ENCODE measurements around the gene ABCF2. TPM values are rescaled to one million over a fixed set of nuclear protein-coding genes. Genes with fewer than 3 reads are reported as not detected.

The ABCF2 gene
- 27.1 and 30.2 TPM in 2 replicates for total RNA-seq
- total RNA-seq (2013) = 21.4 TPM
- 12.5 and 16.1 TPM in 2 replicates for polyA plus RNA-seq
- polyA minus RNA-seq = 22.7 and 24.3 TPM in 2 replicates

GRCh38 chr7:151226875-151227782 is at the start of gene ABCF2:
Gene ABCF2, minus strand, starts transcription at chr7:151227205. Its CDS starts 747 bp downstream, at chr7:151226458.
- DNase-seq (peak; percentile 97), ATAC-seq (ENCODE audit: low read depth) (peak; percentile 99)
- WGBS (ENCODE audit: insufficient coverage) = under 1% methylated on average over 64 of the region's 68 CpGs
- H2AFZ ChIP-seq (ENCODE audit: insufficient read depth, low read depth, low read length, poor library complexity, severe bottlenecking) = peak within 1 kb of the TSS; percentile 99
- Mint-ChIP-seq H3K9me3 (ENCODE audit: insufficient read depth) (no peaks in the 10 kb centered on the region), H3K4me3 (peak within 1 kb of the TSS; percentile 95), H3K27ac (peak within 1 kb of the TSS; percentile 92), H3K27me3 (no peaks in the 10 kb centered on the region), H3K4me1 (peaks cover 48% of the 10 kb centered on the region)
- H3K4me3 ChIP-seq (ENCODE audit: control extremely low read depth in 1 of 5, extremely low read depth in 1 of 5, insufficient read depth in 1 of 5, low read depth in 2 of 5, low read length in 4 of 5) = peak within 1 kb of the TSS; percentile 60 to 97 (median 81)
- POLR2A ChIA-PET = interaction anchor here (0.6 to 1.4 kb wide), 11 partner anchors 9 to 1751 kb away, joined by 3 to 13 read pairs (median 3); partner anchors contain the start of genes ABCB8 and NUB1
- H3K79me2 ChIP-seq (ENCODE audit: control insufficient read depth, insufficient read depth, low read length) = peaks cover 27% of the 10 kb centered on the region
- H3K9me3 ChIP-seq (ENCODE audit: control extremely low read depth in 1 of 3, control insufficient read depth in 2 of 3, insufficient read depth in 1 of 3, low read length in 2 of 3) = no peaks in the 10 kb centered on the region
- H3K27me3 ChIP-seq (replicated peaks in 1 of 4; ENCODE audit: control extremely low read depth in 1 of 4, control insufficient read depth in 3 of 4, insufficient read depth in 4 of 4, low read length in 3 of 4) = no peaks in the 10 kb centered on the region
- intact Hi-C loops (cut with micrococcal nuclease) = loop anchor here (1.0 to 2.0 kb wide), 9 partner anchors 16 to 1389 kb away; partner anchors contain the start of genes ABCB8, CDK5, NUB1 and RHEB
- H4K20me1 ChIP-seq (ENCODE audit: control insufficient read depth, insufficient read depth, low read length, poor library complexity, severe bottlenecking) = peaks cover 10% of the 10 kb centered on the region
- no peak for TF ChIP-seq EZH2 (IDR thresholded peaks at IDR 0.05; ENCODE audit: borderline replicate concordance, insufficient read depth, low read depth, low read length, poor library complexity, severe bottlenecking)
- TF ChIP-seq CTCF (IDR thresholded peaks at IDR 0.05) = no peak
- peaks cover 23 to 26% of the 10 kb centered on the region in 2 donors for H3K4me1 ChIP-seq (ENCODE audit: control insufficient read depth in 2 of 2, insufficient read depth in 2 of 2, low read length in 2 of 2)
- H3K4me2 ChIP-seq (replicated peaks; ENCODE audit: low read depth, low read length, poor library complexity, severe bottlenecking) = peak within 1 kb of the TSS; percentile 78
- H3K36me3 ChIP-seq (replicated peaks in 1 of 2; ENCODE audit: control extremely low read depth in 1 of 2, control insufficient read depth in 1 of 2, extremely low read depth in 1 of 2, insufficient read depth in 2 of 2, low read length in 1 of 2) = peaks cover 0 to 29% of the 10 kb centered on the region in 2 experiments
- H3K27ac ChIP-seq (ENCODE audit: low read length in 2 of 2) = peak within 1 kb of the TSS; percentile 39 to 73
- H3K9ac ChIP-seq (ENCODE audit: low read length) = peak within 1 kb of the TSS; percentile 92
- CTCF ChIA-PET = interaction anchor here (0.7 to 4.4 kb wide), 4 partner anchors 9 to 88 kb away, joined by 3 to 34 read pairs (median 4); no protein-coding TSS in a partner anchor
